Measurements from ENCODE around the gene PLCG2.

PLCG2 gene

DNA sequence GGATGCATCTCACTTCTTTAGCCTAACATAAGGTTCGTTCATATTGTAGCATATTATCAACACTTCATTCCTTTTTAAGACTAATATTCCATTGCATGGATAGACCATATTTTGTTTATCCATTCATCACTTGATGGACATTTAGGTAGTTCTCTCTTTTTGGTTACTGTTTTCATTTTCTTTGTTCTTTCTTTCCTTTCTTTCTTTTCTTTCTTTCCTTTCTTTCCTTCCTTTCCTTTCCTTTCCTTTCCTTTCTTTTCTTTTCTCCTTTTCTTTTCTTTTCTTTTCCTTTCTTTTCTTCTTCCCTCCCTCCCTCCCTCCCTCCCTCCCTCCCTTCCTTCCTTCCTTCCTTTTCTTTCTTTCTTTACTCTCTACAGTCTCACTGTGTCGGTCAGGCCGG lies 24.2 kb downstream of the PLCG2 start:
- TF ChIP-seq, protein P1, sequence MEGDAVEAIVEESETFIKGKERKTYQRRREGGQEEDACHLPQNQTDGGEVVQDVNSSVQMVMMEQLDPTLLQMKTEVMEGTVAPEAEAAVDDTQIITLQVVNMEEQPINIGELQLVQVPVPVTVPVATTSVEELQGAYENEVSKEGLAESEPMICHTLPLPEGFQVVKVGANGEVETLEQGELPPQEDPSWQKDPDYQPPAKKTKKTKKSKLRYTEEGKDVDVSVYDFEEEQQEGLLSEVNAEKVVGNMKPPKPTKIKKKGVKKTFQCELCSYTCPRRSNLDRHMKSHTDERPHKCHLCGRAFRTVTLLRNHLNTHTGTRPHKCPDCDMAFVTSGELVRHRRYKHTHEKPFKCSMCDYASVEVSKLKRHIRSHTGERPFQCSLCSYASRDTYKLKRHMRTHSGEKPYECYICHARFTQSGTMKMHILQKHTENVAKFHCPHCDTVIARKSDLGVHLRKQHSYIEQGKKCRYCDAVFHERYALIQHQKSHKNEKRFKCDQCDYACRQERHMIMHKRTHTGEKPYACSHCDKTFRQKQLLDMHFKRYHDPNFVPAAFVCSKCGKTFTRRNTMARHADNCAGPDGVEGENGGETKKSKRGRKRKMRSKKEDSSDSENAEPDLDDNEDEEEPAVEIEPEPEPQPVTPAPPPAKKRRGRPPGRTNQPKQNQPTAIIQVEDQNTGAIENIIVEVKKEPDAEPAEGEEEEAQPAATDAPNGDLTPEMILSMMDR (IDR thresholded peaks at IDR 0.05; ENCODE audit: low read depth, low read length, missing control alignments) = no peak
- H3K4me3 ChIP-seq (ENCODE audit: low read depth, low read length) = no peak overlapping the region
- in situ Hi-C loops (cut with HindIII; ENCODE audit: low sequenced_read_pairs) = no loop called here
- no peak for DNase-seq (ENCODE audit: low read depth)

DNA sequence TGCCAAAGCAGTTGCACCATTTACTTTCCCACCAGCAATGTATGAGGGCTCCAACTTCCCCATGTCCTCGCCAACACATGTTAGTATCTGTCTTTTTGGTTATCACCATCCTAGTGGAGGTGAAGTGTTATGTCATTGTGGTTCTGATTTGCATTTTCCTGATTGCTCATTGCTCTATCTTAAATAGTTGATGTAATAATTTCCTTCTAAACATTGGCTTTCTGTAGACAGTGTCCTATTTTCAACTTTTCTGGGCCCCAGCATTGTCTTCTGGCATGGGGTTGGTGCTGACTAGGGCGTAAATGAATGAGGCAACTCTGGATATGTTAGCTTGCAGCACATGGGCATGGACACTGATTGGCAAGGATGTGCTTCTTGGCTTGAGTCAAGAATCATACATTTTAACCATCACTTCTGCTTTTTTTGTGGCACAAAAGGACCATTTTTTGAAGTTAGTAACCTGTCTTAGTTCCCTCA lies 25.1 kb downstream of the PLCG2 start:
- in situ Hi-C loops (cut with HindIII; ENCODE audit: low sequenced_read_pairs) = no loop called here
- TF ChIP-seq, protein P1 (IDR thresholded peaks at IDR 0.05; ENCODE audit: low read depth, low read length, missing control alignments) = no peak
- H3K4me3 ChIP-seq (ENCODE audit: low read depth, low read length) = no peak overlapping the region
- no peak for DNase-seq (ENCODE audit: low read depth)

DNA sequence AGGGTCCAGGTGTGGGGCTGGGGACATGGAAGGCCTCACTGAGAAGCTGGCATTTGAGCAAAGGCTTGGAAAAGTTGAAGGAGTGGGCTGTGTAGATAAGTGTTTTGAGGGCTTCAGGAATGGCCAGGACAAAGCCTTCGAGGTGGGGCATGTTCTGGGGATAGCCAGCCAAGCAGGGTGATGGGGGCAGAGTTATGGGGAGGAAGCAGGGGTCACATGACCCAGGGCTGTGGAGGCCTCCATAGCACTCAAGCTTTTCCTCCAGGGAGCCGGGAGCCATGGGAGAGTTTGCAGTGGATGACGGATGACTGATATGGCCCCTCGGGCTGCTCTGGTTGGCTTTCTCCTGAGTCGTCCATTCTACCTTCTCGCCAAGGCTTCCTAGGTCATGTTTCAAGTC lies 27.6 kb downstream of the PLCG2 start:
- no peak for DNase-seq (ENCODE audit: low read depth)
- in situ Hi-C loops (cut with HindIII; ENCODE audit: low sequenced_read_pairs) = no loop called here
- no peak overlapping the region for H3K4me3 ChIP-seq (ENCODE audit: low read depth, low read length)
- TF ChIP-seq, protein P1 (IDR thresholded peaks at IDR 0.05; ENCODE audit: low read depth, low read length, missing control alignments) = no peak

DNA sequence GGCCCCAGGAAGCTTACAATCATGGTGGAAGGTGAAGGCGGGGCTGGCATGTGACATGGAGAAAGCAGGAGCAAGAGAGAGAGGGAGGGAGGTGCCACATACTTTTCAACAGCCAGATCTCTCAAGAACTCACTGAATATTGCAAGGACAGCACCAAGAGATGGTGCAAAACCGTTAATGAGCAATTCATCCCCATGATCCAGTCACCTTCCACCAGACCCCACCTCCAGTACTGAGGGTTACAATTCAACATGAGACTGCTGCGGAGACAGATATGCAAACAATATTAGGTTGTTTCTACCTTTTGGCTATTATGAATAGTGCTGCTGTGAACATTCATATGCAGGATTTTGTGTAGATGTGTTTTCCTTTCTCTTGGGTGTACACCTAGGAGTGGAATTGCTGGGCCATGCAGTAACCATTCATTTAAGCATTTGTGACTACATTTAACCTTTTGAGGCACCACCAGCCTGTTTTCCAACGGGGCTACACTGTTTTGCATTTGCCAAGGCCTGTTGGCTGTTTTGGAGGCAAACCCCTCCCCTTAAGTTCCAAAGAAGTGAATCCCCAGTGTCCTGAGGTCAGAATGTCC lies 28.8 kb downstream of the PLCG2 start:
- in situ Hi-C loops (cut with HindIII; ENCODE audit: low sequenced_read_pairs) = no loop called here
- no peak overlapping the region for H3K4me3 ChIP-seq (ENCODE audit: low read depth, low read length)
- TF ChIP-seq, protein P1 (IDR thresholded peaks at IDR 0.05; ENCODE audit: low read depth, low read length, missing control alignments) = no peak
- DNase-seq (ENCODE audit: low read depth) = no peak

DNA sequence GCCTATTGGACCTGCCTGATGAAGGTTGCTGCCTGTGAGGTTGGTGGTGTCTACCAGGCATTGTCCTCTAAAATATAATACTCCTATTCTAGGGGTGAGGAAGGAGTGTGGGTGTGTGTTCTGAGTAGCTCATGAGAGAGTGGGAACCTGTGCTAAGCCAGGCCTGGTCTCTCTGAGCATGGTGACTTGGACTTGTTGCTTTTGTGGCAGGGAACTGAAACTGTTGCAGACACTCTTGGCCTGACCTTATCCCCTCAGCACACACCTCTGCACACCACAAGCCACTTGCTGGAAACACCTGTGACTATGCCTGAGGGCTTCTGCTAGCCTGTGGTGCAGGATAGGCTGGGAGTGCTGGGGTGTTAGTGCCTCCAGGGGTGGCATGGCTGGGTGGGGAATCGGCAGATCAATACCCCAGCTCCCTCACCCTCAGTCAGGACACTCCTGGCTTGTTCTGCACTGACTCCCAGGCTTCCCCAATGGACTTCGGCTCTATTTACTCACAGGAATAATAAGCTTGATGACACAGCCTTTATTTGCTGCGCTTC lies 29.9 kb downstream of the PLCG2 start:
- TF ChIP-seq, protein P1 (IDR thresholded peaks at IDR 0.05; ENCODE audit: low read depth, low read length, missing control alignments) = no peak
- in situ Hi-C loops (cut with HindIII; ENCODE audit: low sequenced_read_pairs) = no loop called here
- no peak for DNase-seq (ENCODE audit: low read depth)
- H3K4me3 ChIP-seq (ENCODE audit: low read depth, low read length) = no peak overlapping the region

DNA sequence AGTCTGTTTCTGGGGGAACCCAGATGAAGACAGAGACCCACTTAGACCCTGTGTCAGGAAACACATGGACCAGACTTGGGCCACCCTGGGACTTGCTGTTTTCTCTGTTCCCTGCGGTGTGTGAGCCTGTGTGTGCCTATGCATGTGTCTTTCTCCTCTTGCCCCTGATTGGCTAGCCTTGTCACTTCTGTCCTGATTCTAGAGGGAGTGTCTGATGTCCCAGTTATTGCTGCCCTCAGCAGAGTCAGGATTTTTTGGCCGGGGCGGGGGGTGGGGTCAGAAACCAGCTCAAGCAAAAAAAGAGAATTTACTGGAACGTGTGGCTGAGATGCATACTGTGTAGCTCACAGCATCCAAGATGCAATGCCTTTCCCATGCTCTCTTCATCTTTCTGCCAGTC lies 30.5 kb downstream of the PLCG2 start:
- DNase-seq (ENCODE audit: low read depth) = no peak
- H3K4me3 ChIP-seq (ENCODE audit: low read depth, low read length) = no peak overlapping the region
- in situ Hi-C loops (cut with HindIII; ENCODE audit: low sequenced_read_pairs) = no loop called here
- TF ChIP-seq, protein P1 (IDR thresholded peaks at IDR 0.05; ENCODE audit: low read depth, low read length, missing control alignments) = no peak
